IPS-20b (cell line): ENCODE results near the gene DKKL1.
A peak's percentile ranks its signal among the peaks of the same experiment; 100 is the strongest.

Experiments used
- H3K27ac ChIP-seq: one replicate; pipeline ENCODE4 v1.5.1; 2013; ENCODE audit warnings: low read length
- H3K27me3 ChIP-seq: 2 replicates; pipeline ENCODE4 v1.6.1; 2013; ENCODE audit warnings: mild to moderate bottlenecking, low read length, inconsistent platforms; ENCODE audit not compliant: insufficient read depth
- H3K36me3 ChIP-seq: 2 replicates; pipeline ENCODE4 v1.6.1; 2013; ENCODE audit warnings: low read depth, mild to moderate bottlenecking, inconsistent platforms, low read length, moderate library complexity; ENCODE audit not compliant: insufficient read depth
- H3K4me1 ChIP-seq: 2 replicates; pipeline ENCODE4 v1.6.1; 2013; ENCODE audit warnings: mild to moderate bottlenecking, control low read depth, inconsistent platforms, low read length, moderate library complexity; ENCODE audit not compliant: insufficient read depth
- H3K4me3 ChIP-seq: 2 replicates; pipeline ENCODE4 v1.5.1; 2013; ENCODE audit warnings: mild to moderate bottlenecking, low read length, inconsistent platforms
- H3K9ac ChIP-seq: 2 replicates; pipeline ENCODE4 v1.6.1; 2013; ENCODE audit warnings: low read depth, mild to moderate bottlenecking, inconsistent platforms, low read length, moderate library complexity
- H3K9me3 ChIP-seq: 2 replicates; pipeline ENCODE4 v1.6.1; 2013; ENCODE audit warnings: mild to moderate bottlenecking, low read depth, low read length, inconsistent platforms; ENCODE audit not compliant: insufficient read depth

Gene DKKL1

DNA sequence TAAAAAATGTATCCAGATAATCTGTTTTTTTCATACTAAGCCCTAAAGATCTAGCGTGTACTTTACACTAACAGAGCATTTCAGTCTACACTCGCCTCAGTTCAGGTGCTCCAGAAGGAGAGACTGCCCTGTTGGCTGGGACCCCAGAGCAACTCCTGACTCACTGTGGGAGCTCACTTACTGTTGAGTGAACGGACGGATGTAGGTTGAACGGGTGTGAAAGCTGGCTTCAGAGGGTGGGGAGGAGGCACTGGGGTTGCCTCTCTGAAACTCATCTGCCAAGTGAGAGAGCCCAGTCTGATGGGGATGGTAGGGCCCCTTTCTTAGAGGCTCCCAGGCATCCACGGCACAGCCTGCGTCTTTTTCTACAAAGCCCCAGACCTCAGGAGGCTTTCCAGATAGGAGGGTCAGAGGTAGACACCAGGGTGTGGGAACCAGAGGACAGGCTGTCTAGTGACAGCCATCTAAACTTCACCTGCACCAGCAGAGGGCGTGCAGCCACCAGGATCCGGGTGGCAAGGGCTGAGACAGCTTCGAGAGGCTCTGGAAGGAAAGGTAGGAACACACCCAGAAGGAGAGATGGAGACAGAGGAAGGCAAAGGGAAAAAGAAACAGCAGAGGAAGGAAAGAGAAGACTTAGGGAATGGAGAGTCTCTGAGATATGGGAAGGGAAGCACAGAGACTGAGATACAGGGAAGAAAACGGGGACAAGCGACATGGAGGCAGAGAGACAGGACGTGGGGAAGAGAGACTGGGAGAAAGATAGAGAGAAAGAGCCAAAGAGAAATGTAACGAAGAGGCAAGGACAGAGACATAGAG, 28.1 kb downstream of the DKKL1 start:
- Histone ChIP-seq H3K27ac (no peak overlapping the region), H3K4me3 (no peak overlapping the region), H3K9ac (no peak overlapping the region), H3K27me3 (no peaks in the 10 kb centered on the region), H3K4me1 (peaks cover 4% of the 10 kb centered on the region; the same call in 1 of the 2 replicates), H3K36me3 (no peaks in the 10 kb centered on the region), H3K9me3 (no peaks in the 10 kb centered on the region)

DNA sequence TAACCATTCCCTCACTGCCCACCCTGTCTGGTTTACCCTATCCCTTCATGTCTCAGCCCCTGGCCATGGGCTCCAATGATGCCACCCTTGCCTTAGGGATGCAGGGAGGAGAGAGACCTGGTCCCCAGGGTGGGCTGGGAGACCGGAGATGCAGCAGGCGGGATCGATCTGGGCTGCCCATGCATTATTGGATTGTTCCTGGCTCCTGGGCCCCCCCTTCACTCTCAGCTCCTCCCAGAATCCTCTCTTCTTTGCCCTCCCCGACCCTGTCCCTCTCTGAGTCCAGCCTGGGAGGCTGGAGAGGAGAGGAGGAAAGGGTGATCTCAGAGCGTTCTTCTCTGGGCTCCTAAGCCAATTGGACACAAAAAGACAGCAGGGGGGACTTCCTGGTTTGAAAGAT, 30.2 kb downstream of the DKKL1 start:
- H3K4me1 ChIP-seq = peaks cover 4% of the 10 kb centered on the region; the same call in 1 of the 2 replicates
- H3K9ac ChIP-seq = no peak overlapping the region
- no peak overlapping the region for H3K27ac ChIP-seq
- H3K27me3 ChIP-seq = no peaks in the 10 kb centered on the region
- no peak overlapping the region for H3K4me3 ChIP-seq
- H3K36me3 ChIP-seq = no peaks in the 10 kb centered on the region
- H3K9me3 ChIP-seq = no peaks in the 10 kb centered on the region

- Histone ChIP-seq H3K27ac (no peak overlapping the region), H3K36me3 (no peaks in the 10 kb centered on the region), H3K9me3 (no peaks in the 10 kb centered on the region), H3K27me3 (no peaks in the 10 kb centered on the region), H3K4me1 (peaks cover 7% of the 10 kb centered on the region; the same call in 1 of the 2 replicates), H3K4me3 (no peak overlapping the region), H3K9ac (no peak overlapping the region)
These were observed 32.1 kb downstream of the DKKL1 start for GRCh38 chr19:49395581-49396407.

DNA sequence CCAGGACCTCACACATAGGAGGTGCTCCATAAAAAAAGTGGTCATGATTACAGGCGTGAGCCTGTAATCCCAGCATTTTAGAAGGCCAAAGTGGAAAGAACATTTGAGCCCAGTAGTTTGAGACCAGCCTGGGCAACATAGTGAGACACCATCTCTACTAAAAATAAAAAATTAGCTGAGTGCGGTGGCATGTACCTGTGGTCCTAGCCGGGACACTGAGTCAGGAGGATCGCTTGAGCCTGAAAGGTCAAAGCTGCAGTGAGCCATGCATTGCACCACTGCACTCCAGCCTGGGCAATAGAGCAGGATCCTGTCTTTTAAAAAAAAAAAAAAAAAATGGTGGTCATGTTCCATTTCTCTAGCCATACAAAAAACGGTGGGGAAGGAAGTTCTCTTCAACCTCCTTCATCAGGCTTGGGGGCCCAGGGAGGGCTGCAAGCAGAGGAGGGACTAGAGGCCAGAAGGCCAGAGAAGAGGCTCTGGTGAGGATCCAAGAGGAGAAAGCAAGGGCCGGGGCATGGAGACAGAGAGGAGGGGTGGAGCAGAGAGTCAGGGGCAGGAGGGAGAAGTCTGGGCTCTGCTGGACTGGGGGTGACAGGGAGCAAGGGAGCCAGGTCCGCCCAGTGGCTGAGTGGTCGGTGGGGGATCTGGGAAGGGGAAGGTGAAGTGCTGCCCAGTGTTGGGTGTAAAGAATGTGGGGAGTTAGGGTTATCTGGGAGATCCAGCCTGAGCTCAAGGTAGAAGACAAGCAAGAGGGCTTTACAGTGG, 33.2 kb downstream of the DKKL1 start:
- H3K36me3 ChIP-seq = no peaks in the 10 kb centered on the region
- H3K27ac ChIP-seq = no peak overlapping the region
- no peak overlapping the region for H3K4me3 ChIP-seq
- peaks cover 7% of the 10 kb centered on the region; the same call in 1 of the 2 replicates for H3K4me1 ChIP-seq
- H3K27me3 ChIP-seq = no peaks in the 10 kb centered on the region
- no peak overlapping the region for H3K9ac ChIP-seq
- H3K9me3 ChIP-seq = no peaks in the 10 kb centered on the region

DNA sequence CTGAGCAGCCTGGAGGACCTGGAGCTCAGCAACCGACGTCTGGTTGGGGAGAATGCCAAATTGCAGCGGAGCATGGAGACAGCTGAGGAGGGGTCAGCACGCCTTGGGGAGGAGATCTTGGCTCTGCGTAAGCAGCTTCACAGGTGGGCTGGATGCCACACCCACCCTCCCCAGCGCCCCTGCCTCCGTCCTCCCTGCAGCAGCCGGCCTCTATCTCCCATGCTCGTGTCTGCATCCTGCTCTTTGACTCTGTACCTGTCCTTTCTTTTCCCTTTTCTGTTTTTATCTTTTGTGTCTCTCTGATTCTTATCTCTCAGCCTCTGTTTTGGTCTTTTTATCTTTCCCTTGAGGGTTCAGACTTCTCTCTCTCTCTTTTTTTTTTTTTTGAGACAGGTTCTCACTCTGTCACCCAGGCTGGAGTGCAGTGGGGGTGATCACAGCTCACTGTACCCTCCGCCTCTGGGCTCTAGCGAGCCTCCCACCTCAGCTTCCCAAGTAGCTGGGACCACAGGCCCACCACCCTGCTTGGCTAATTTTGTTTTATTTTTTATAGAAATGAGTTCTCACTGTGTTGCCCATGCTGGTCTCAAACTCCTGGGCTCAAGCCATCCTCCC, 34.4 kb downstream of the DKKL1 start:
- Histone ChIP-seq H3K27ac (no peak overlapping the region), H3K4me1 (peaks cover 7% of the 10 kb centered on the region; the same call in 1 of the 2 replicates), H3K9ac (no peak overlapping the region), H3K4me3 (no peak overlapping the region), H3K27me3 (no peaks in the 10 kb centered on the region), H3K36me3 (no peaks in the 10 kb centered on the region), H3K9me3 (no peaks in the 10 kb centered on the region)

DNA sequence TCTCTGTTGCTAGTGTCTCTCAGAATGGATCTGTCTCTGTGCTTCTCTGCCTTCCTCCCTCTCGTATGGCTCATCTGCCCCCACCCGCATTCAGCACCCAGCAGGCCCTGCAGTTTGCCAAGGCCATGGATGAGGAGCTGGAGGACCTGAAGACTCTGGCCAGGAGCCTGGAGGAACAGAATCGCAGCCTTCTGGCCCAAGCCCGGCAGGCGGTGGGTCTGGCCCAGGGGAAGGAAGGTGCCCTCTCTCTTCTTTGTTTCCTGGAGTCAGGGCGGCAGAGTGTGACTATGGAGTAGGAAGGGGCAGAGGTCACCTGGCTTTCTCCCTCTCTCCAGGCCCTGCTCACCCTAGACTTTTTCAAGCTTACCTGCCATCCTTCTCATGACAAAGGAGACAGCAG, 35.3 kb downstream of the DKKL1 start:
- peaks cover 11% of the 10 kb centered on the region for H3K4me1 ChIP-seq
- no peak overlapping the region for H3K27ac ChIP-seq
- no peak overlapping the region for H3K4me3 ChIP-seq
- H3K9ac ChIP-seq = no peak overlapping the region
- H3K36me3 ChIP-seq = no peaks in the 10 kb centered on the region
- no peaks in the 10 kb centered on the region for H3K9me3 ChIP-seq
- no peaks in the 10 kb centered on the region for H3K27me3 ChIP-seq

DNA sequence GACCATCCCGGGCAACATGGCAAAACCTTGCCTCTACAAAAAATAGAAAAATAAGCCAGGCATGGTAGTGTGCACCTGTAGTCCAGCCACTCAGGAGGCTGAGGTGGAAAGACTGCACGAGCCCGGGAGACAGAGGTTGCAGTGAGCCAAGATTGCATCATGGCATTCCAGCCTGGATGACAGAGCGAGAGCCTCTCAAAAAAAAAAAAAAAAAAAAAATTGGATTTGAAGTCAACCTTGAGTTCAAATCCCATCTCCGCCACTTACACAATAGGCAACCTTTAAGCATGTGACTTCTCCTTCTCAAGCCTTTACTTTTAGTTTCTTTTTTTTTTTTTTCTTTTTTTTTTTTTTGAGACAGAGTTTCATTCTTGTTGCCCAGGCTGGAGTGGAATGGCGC, 36.4 kb downstream of the DKKL1 start:
- Histone ChIP-seq H3K4me3 (no peak overlapping the region), H3K27me3 (no peaks in the 10 kb centered on the region), H3K9me3 (no peaks in the 10 kb centered on the region), H3K27ac (no peak overlapping the region), H3K4me1 (peaks cover 12% of the 10 kb centered on the region), H3K9ac (no peak overlapping the region), H3K36me3 (no peaks in the 10 kb centered on the region)

- Histone ChIP-seq H3K36me3 (no peaks in the 10 kb centered on the region), H3K9me3 (no peaks in the 10 kb centered on the region), H3K27ac (peak overlapping the region; percentile 75), H3K27me3 (no peaks in the 10 kb centered on the region), H3K4me1 (peaks cover 12% of the 10 kb centered on the region), H3K9ac (peak overlapping the region; percentile 81; the same call in 1 of the 2 replicates), H3K4me3 (peak overlapping the region; percentile 53)
These were observed 39.9 kb downstream of the DKKL1 start for GRCh38 chr19:49403404-49404187.

- no peaks in the 10 kb centered on the region for H3K36me3 ChIP-seq
- no peak overlapping the region for H3K27ac ChIP-seq
- no peak overlapping the region for H3K9ac ChIP-seq
- peaks cover 8% of the 10 kb centered on the region for H3K4me1 ChIP-seq
- H3K27me3 ChIP-seq = no peaks in the 10 kb centered on the region
- no peaks in the 10 kb centered on the region for H3K9me3 ChIP-seq
- no peak overlapping the region for H3K4me3 ChIP-seq
These were observed 43.4 kb downstream of the DKKL1 start for GRCh38 chr19:49407079-49407478.

- no peaks in the 10 kb centered on the region for H3K9me3 ChIP-seq
- no peaks in the 10 kb centered on the region for H3K36me3 ChIP-seq
- H3K4me3 ChIP-seq = no peak overlapping the region
- H3K9ac ChIP-seq = no peak overlapping the region
- H3K27ac ChIP-seq = no peak overlapping the region
- no peaks in the 10 kb centered on the region for H3K27me3 ChIP-seq
- H3K4me1 ChIP-seq = peaks cover 8% of the 10 kb centered on the region
These were observed 43.9 kb downstream of the DKKL1 start for GRCh38 chr19:49407482-49408015.
